HCT116 (cell line): ENCODE results near the gene SCGB2A2. TPM values are rescaled to one million over a fixed set of nuclear protein-coding genes. Genes with fewer than 3 reads are reported as not detected.

ENCODE experiments used
- ATAC-seq: fragments of 200-7000 bp; cut with Tn5 transposase; 2 replicates; pipeline ENCODE4 v1.9.1; 2020; ENCODE audit warnings: mild to moderate bottlenecking, moderate library complexity
- BruUV-seq: library from RNA; stranded (reverse); fragments of 400-500 nt; replicated peaks from 2 replicates; lab custom pipeline; 2021; lab: Mats Ljungman, UMichigan
- CTCF ChIA-PET: fragments of 300-600 bp; sonication (Branson Sonifier 250); formaldehyde crosslinking; loops from one replicate; lab custom pipeline; 2021; ENCODE audit warnings: antibody characterized with exemption; lab: Charles Lee
- POLR2A ChIA-PET: fragments of 300-600, 350-600 bp; sonication (Branson Sonifier 250); formaldehyde crosslinking; loops from one replicate; lab custom pipeline; 2021; ENCODE audit warnings: antibody characterized with exemption; lab: Charles Lee
- RAD21 ChIA-PET, 2 experiments: fragments of 300-600 bp; sonication (Branson Sonifier 250); formaldehyde crosslinking; loops; one replicate each; lab custom pipeline; 2023; ENCODE audit warnings: low total read pairs in 2 of 2; ENCODE audit not compliant: uncharacterized antibody in 2 of 2, unreplicated experiment in 2 of 2, low non-redundant PET in 1 of 2; lab: Charles Lee
- DNase-seq: peaks from one replicate; pipeline ENCODE4 v3.0.0-alpha.2; 2010; ENCODE audit warnings: low read depth, low spot score
- H2AFZ ChIP-seq: fragments of 200-600 bp; shearing (Covaris generic), sonication (generic); 2 replicates; pipeline ENCODE4 v1.6.1; 2017; ENCODE audit warnings: low read depth, mixed run types, mixed read lengths, antibody characterized with exemption, low read length; ENCODE audit not compliant: poor library complexity, severe bottlenecking
- H3K27ac ChIP-seq: 2 replicates; pipeline ENCODE4 v1.5.1; 2012; ENCODE audit warnings: low read depth, low read length
- H3K27me3 ChIP-seq: fragments of 200-600 bp; sonication (generic); 2 replicates; pipeline ENCODE4 v1.6.1; 2016; ENCODE audit warnings: mixed run types, low read length, mixed read lengths; ENCODE audit not compliant: insufficient read depth
- H3K36me3 ChIP-seq, 2 experiments: fragments of 200-500 bp in 1 of 2; fragments of 200-600 bp in 1 of 2; sonication (Bioruptor generic) in 1 of 2; sonication (generic) in 1 of 2; 2 replicates each; pipeline versions ENCODE4 v1.5.1 to v1.6.1; 2014 to 2016; ENCODE audit warnings: low read length in 2 of 2, inconsistent platforms in 1 of 2, mixed read lengths in 1 of 2, mixed run types in 1 of 2; ENCODE audit not compliant: insufficient read depth in 2 of 2, control insufficient read depth in 1 of 2
- H3K4me1 ChIP-seq, 2 experiments: fragments of 200-600 bp in 1 of 2; sonication (generic) in 1 of 2; 2 replicates each; pipeline versions ENCODE4 v1.5.1 to v1.6.1; 2012 to 2017; ENCODE audit warnings: low read length in 2 of 2, inconsistent platforms in 1 of 2, mild to moderate bottlenecking in 1 of 2, mixed read lengths in 1 of 2, mixed run types in 1 of 2, moderate library complexity in 1 of 2; ENCODE audit not compliant: insufficient read depth in 2 of 2, control insufficient read depth in 1 of 2
- H3K4me2 ChIP-seq: fragments of 200-600 bp; sonication (generic); 2 replicates; pipeline ENCODE4 v1.6.1; 2017; ENCODE audit warnings: mixed run types, low read length, mixed read lengths
- H3K4me3 ChIP-seq, 2 experiments: fragments of 200-600 bp in 1 of 2; sonication (generic) in 1 of 2; replicated peaks in 1 of 2; 2 replicates each; pipeline ENCODE4 v1.5.1; 2011 to 2016; ENCODE audit warnings: low read length in 2 of 2, control low read depth in 1 of 2, low read depth in 1 of 2, mild to moderate bottlenecking in 1 of 2, mixed read lengths in 1 of 2, mixed run types in 1 of 2
- H3K79me2 ChIP-seq: fragments of 200-600 bp; sonication (generic); 2 replicates; pipeline ENCODE4 v1.6.1; 2017; ENCODE audit warnings: mild to moderate bottlenecking, mixed run types, low read length, moderate library complexity, mixed read lengths; ENCODE audit not compliant: insufficient read depth
- H3K9ac ChIP-seq: fragments of 200-600 bp; sonication (generic); 2 replicates; pipeline ENCODE4 v1.6.1; 2016; ENCODE audit warnings: low read length, mixed read lengths
- H3K9me2 ChIP-seq: fragments of 200-600 bp; sonication (generic), shearing (Covaris generic); 2 replicates; pipeline ENCODE4 v1.6.1; 2017; ENCODE audit warnings: mixed run types, mild to moderate bottlenecking, moderate library complexity; ENCODE audit not compliant: insufficient read depth
- H3K9me3 ChIP-seq, 2 experiments: fragments of 200-500 bp in 1 of 2; fragments of 200-600 bp in 1 of 2; sonication (Bioruptor generic) in 1 of 2; sonication (generic) in 1 of 2; 2 replicates each; pipeline ENCODE4 v1.6.1; 2014 to 2017; ENCODE audit warnings: low read length in 2 of 2, mixed read lengths in 2 of 2, inconsistent platforms in 1 of 2, low read depth in 1 of 2, mild to moderate bottlenecking in 1 of 2, mixed run types in 1 of 2, moderate library complexity in 1 of 2; ENCODE audit not compliant: control insufficient read depth in 1 of 2, insufficient read depth in 1 of 2
- H4K20me1 ChIP-seq: fragments of 200-600 bp; sonication (generic), shearing (Covaris generic); 2 replicates; pipeline ENCODE4 v1.6.1; 2017; ENCODE audit warnings: mixed run types, mild to moderate bottlenecking, moderate library complexity; ENCODE audit not compliant: insufficient read depth
- ATF3 ChIP-seq: IDR thresholded peaks from 2 replicates; pipeline ENCODE4 v1.6.1; 2012
- ELF1 ChIP-seq: IDR thresholded peaks from 2 replicates; pipeline ENCODE4 v1.6.1; 2012; ENCODE audit warnings: low read depth, borderline replicate concordance
- MAX ChIP-seq: IDR thresholded peaks from 2 replicates; pipeline ENCODE4 v1.6.1; 2012
- SP1 ChIP-seq: IDR thresholded peaks from 2 replicates; pipeline ENCODE4 v1.6.1; 2012; ENCODE audit warnings: low read depth
- ZFX ChIP-seq: fragments of 450-650 bp; IDR thresholded peaks from 2 replicates; pipeline ENCODE4 v1.6.1; 2017
- intact Hi-C: fragments of 100-400 bp; cut with micrococcal nuclease; formaldehyde crosslinking; loops from 2 replicates; pipeline ENCODE4 v1.10.0; 2022
- total RNA-seq: library from RNA; stranded (reverse); gene quantifications from one replicate; pipeline ENCODE4 v1.2.1, GENCODE V29; 2021; ENCODE audit not compliant: unreplicated experiment

SCGB2A2 gene
- total RNA-seq, 1 experiment from 2014 or later: not detected

GRCh38 chr11:62251698-62252097 lies 18.3 kb upstream of the SCGB2A2 start:
- H3K4me2 ChIP-seq: no peak overlapping the region
- POLR2A ChIA-PET: no interaction called here
- H3K36me3 ChIP-seq: no peaks in the 10 kb centered on the region
- no peak overlapping the region for H2AFZ ChIP-seq
- RAD21 ChIA-PET: no interaction called here
- DNase-seq (no peak), ATAC-seq (no peak)
- CTCF ChIA-PET: no interaction called here
- intact Hi-C loops: no loop called here
- H4K20me1 ChIP-seq: no peaks in the 10 kb centered on the region
- H3K4me1 ChIP-seq: no peaks in the 10 kb centered on the region
- no TSS peak for BruUV-seq
- no peaks in the 10 kb centered on the region for H3K27me3 ChIP-seq
- H3K79me2 ChIP-seq: no peaks in the 10 kb centered on the region
- H3K9me3 ChIP-seq: peaks cover 10 to 16% of the 10 kb centered on the region in 2 experiments; a peak in 2 of 4 replicates
- no peak overlapping the region for H3K27ac ChIP-seq
- no peak for TF ChIP-seq SP1
- no peak overlapping the region for H3K4me3 ChIP-seq
- H3K9me2 ChIP-seq: no peaks in the 10 kb centered on the region
- no peak overlapping the region for H3K9ac ChIP-seq

GRCh38 chr11:62253999-62254542 lies 15.9 kb upstream of the SCGB2A2 start:
- Histone ChIP-seq H3K9ac (no peak overlapping the region), H3K27ac (no peak overlapping the region), H3K4me3 (no peak overlapping the region), H3K4me2 (no peak overlapping the region), H3K36me3 (no peaks in the 10 kb centered on the region), H3K9me3 (peaks cover 10 to 16% of the 10 kb centered on the region in 2 experiments; a peak in 2 of 4 replicates), H4K20me1 (no peaks in the 10 kb centered on the region), H3K4me1 (no peaks in the 10 kb centered on the region), H3K79me2 (no peaks in the 10 kb centered on the region), H2AFZ (no peak overlapping the region), H3K27me3 (no peaks in the 10 kb centered on the region; the same call in 1 of the 2 replicates), H3K9me2 (no peaks in the 10 kb centered on the region)
- ATAC-seq (no peak), DNase-seq (no peak)
- CTCF ChIA-PET: no interaction called here
- no TSS peak for BruUV-seq
- RAD21 ChIA-PET: no interaction called here
- POLR2A ChIA-PET: no interaction called here
- intact Hi-C loops: no loop called here
- TF ChIP-seq ELF1 (no peak), ATF3 (no peak), ZFX (no peak), MAX (no peak)
